OCI-LY7 (cell line): Measurements from ENCODE around the gene TSC22D2. TPM values are rescaled to one million over a fixed set of nuclear protein-coding genes. Genes with fewer than 3 reads are reported as not detected.

ENCODE experiments used
- BruUV-seq: library from RNA; stranded (reverse); fragments of 400-500 nt; replicated peaks from 2 replicates; lab custom pipeline; 2021; lab: Mats Ljungman, UMichigan
- CTCF ChIA-PET: fragments of 300-600 bp; sonication (Branson Sonifier 250); formaldehyde crosslinking; loops from one replicate; lab custom pipeline; 2022; ENCODE audit warnings: antibody characterized with exemption; ENCODE audit not compliant: unreplicated experiment; lab: Charles Lee
- POLR2A ChIA-PET: fragments of 300-600 bp; sonication (Branson Sonifier 250); formaldehyde crosslinking; loops from one replicate; lab custom pipeline; 2022; ENCODE audit warnings: antibody characterized with exemption; lab: Charles Lee
- DNase-seq: peaks from one replicate; pipeline ENCODE4 v3.0.0-alpha.2; 2015; ENCODE audit warnings: low spot score
- H2AFZ ChIP-seq: fragments of 200-600 bp; sonication (generic), shearing (Covaris generic); 2 replicates; pipeline ENCODE4 v1.6.1; 2014; ENCODE audit warnings: mild to moderate bottlenecking, antibody characterized with exemption, low read length, moderate library complexity
- H3K27ac ChIP-seq: fragments of 200-600 bp; sonication (generic); 2 replicates; pipeline ENCODE4 v1.5.1; 2014; ENCODE audit warnings: mixed run types, low read depth, mild to moderate bottlenecking, moderate library complexity, low read length, inconsistent platforms; ENCODE audit not compliant: poor library complexity, severe bottlenecking
- H3K36me3 ChIP-seq: fragments of 200-600 bp; sonication (generic); 2 replicates; pipeline ENCODE4 v1.6.1; 2014; ENCODE audit warnings: mild to moderate bottlenecking, antibody characterized with exemption, low read length, moderate library complexity, mixed read lengths; ENCODE audit not compliant: insufficient read depth
- H3K4me1 ChIP-seq: fragments of 200-600 bp; sonication (generic); 2 replicates; pipeline ENCODE4 v1.5.1; 2014; ENCODE audit warnings: mild to moderate bottlenecking, low read length; ENCODE audit not compliant: insufficient read depth, poor library complexity, severe bottlenecking
- H3K4me2 ChIP-seq: fragments of 200-600 bp; sonication (generic); 2 replicates; pipeline ENCODE4 v1.6.1; 2014; ENCODE audit warnings: mild to moderate bottlenecking, low read length
- H3K4me3 ChIP-seq: fragments of 200-600 bp; sonication (generic); 2 replicates; pipeline ENCODE4 v1.5.1; 2014; ENCODE audit warnings: mild to moderate bottlenecking, low read depth, low read length; ENCODE audit not compliant: poor library complexity, severe bottlenecking
- H3K79me2 ChIP-seq: fragments of 200-600 bp; sonication (generic); 2 replicates; pipeline ENCODE4 v1.6.1; 2016; ENCODE audit warnings: low read depth, mild to moderate bottlenecking, low read length, moderate library complexity, mixed read lengths; ENCODE audit not compliant: insufficient read depth
- H3K9me2 ChIP-seq: fragments of 200-600 bp; sonication (generic); 2 replicates; pipeline ENCODE4 v1.6.1; 2016; ENCODE audit warnings: mild to moderate bottlenecking, low read length, mixed read lengths; ENCODE audit not compliant: insufficient read depth
- H3K9me3 ChIP-seq: fragments of 200-600 bp; sonication (generic); 2 replicates; pipeline ENCODE4 v1.6.1; 2014; ENCODE audit warnings: mild to moderate bottlenecking, mixed run types, low read length, mixed read lengths
- H4K20me1 ChIP-seq: fragments of 200-600 bp; sonication (generic); 2 replicates; pipeline ENCODE4 v1.6.1; 2014; ENCODE audit warnings: mild to moderate bottlenecking, antibody characterized with exemption, low read length, moderate library complexity, mixed read lengths; ENCODE audit not compliant: insufficient read depth
- CTCF ChIP-seq: fragments of 200-600 bp; sonication (generic); conservative IDR thresholded peaks from 2 replicates; pipeline ENCODE4 v1.5.1; 2014; ENCODE audit warnings: mild to moderate bottlenecking, antibody characterized with exemption, low read length, moderate library complexity, mixed read lengths
- EZH2phosphoT487 ChIP-seq: fragments of 200-600 bp; sonication (generic); IDR thresholded peaks from 2 replicates; pipeline ENCODE4 v1.6.1; 2018; ENCODE audit warnings: low read depth, borderline replicate concordance, mild to moderate bottlenecking, mixed run types, antibody characterized with exemption, low read length, moderate library complexity, mixed read lengths
- intact Hi-C: fragments of 100-400 bp; cut with micrococcal nuclease; formaldehyde crosslinking; loops from one replicate; pipeline ENCODE4 v1.10.0; 2022; ENCODE audit not compliant: unreplicated experiment
- total RNA-seq, 2 experiments: library from RNA; depleted of rRNA in 1 of 2; stranded (reverse); fragments of >200 nt in 1 of 2; shearing (Covaris generic) in 1 of 2; gene quantifications; 2 replicates each; pipeline ENCODE4 v1.2.3, GENCODE V29; 2014 to 2022

TSC22D2 gene
- total RNA-seq, 2 experiments from 2014 or later = 5.9 to 24.2 TPM

GRCh38 chr3:150390087-150390486 lies 18.0 kb upstream of the TSC22D2 start:
- H3K4me1 ChIP-seq = peaks cover 7% of the 10 kb centered on the region
- H4K20me1 ChIP-seq = no peaks in the 10 kb centered on the region
- POLR2A ChIA-PET = interaction anchor here (0.7 to 1.1 kb wide), 4 partner anchors 13 to 316 kb away, joined by 3 to 5 read pairs (median 4); no protein-coding TSS in a partner anchor
- DNase-seq = no peak
- H3K27ac ChIP-seq = no peak overlapping the region
- BruUV-seq = no TSS peak
- H3K9me3 ChIP-seq = no peaks in the 10 kb centered on the region
- TF ChIP-seq EZH2phosphoT487 (no peak), CTCF (no peak)
- H3K79me2 ChIP-seq = no peaks in the 10 kb centered on the region
- no peaks in the 10 kb centered on the region for H3K9me2 ChIP-seq
- H3K4me2 ChIP-seq = no peak overlapping the region
- no peak overlapping the region for H3K4me3 ChIP-seq
- no peaks in the 10 kb centered on the region for H3K36me3 ChIP-seq
- H2AFZ ChIP-seq = no peak overlapping the region
- intact Hi-C loops = no loop called here
- CTCF ChIA-PET = no interaction called here

- intact Hi-C loops = no loop called here
- POLR2A ChIA-PET = interaction anchor here (0.5 to 1.4 kb wide), 4 partner anchors 12 to 104 kb away, joined by 3 to 5 read pairs (median 4); no protein-coding TSS in a partner anchor
- no TSS peak for BruUV-seq
- Histone ChIP-seq H2AFZ (no peak overlapping the region), H3K79me2 (no peaks in the 10 kb centered on the region), H3K9me3 (no peaks in the 10 kb centered on the region), H3K4me2 (no peak overlapping the region), H3K9me2 (no peaks in the 10 kb centered on the region), H3K4me3 (no peak overlapping the region), H3K4me1 (no peaks in the 10 kb centered on the region), H4K20me1 (no peaks in the 10 kb centered on the region), H3K36me3 (no peaks in the 10 kb centered on the region), H3K27ac (no peak overlapping the region)
- TF ChIP-seq CTCF = no peak
- TF ChIP-seq EZH2phosphoT487 = no peak
- DNase-seq = no peak
- CTCF ChIA-PET = no interaction called here
Observed at GRCh38 chr3:150391161-150391560, 16.9 kb upstream of the TSC22D2 start.

- no peaks in the 10 kb centered on the region for H4K20me1 ChIP-seq
- no peak for DNase-seq
- no peaks in the 10 kb centered on the region for H3K9me2 ChIP-seq
- no peak overlapping the region for H3K4me3 ChIP-seq
- no peaks in the 10 kb centered on the region for H3K9me3 ChIP-seq
- H3K4me1 ChIP-seq = no peaks in the 10 kb centered on the region
- BruUV-seq = no TSS peak
- no peak overlapping the region for H2AFZ ChIP-seq
- ChIA-PET CTCF (no interaction called here), POLR2A (interaction anchor here (1.3 to 3.5 kb wide), 2 partner anchors 13 to 39 kb away, joined by 3 to 11 read pairs; partner anchors contain the start of gene TSC22D2)
- no peak overlapping the region for H3K4me2 ChIP-seq
- TF ChIP-seq CTCF (no peak), EZH2phosphoT487 (no peak)
- no peaks in the 10 kb centered on the region for H3K36me3 ChIP-seq
- H3K79me2 ChIP-seq = no peaks in the 10 kb centered on the region
- no peak overlapping the region for H3K27ac ChIP-seq
- intact Hi-C loops = no loop called here
Observed at GRCh38 chr3:150393745-150394144, 14.4 kb upstream of the TSC22D2 start.
